Activated naive CD4-positive, alpha-beta T cell (primary cell): ENCODE measurements around the gene COMTD1.
A peak's percentile ranks its signal among the peaks of the same experiment; 100 is the strongest.
"Not testable (repeated sequence)": the region's sequence is repeated elsewhere in the genome, so short reads cannot be mapped to it uniquely, and the experiment has no call there.

Experiments
- DNase-seq, 4 experiments: peaks; one replicate each; lab custom pipeline; 2025; lab: John Stamatoyannopoulos, UW

COMTD1 gene

DNA sequence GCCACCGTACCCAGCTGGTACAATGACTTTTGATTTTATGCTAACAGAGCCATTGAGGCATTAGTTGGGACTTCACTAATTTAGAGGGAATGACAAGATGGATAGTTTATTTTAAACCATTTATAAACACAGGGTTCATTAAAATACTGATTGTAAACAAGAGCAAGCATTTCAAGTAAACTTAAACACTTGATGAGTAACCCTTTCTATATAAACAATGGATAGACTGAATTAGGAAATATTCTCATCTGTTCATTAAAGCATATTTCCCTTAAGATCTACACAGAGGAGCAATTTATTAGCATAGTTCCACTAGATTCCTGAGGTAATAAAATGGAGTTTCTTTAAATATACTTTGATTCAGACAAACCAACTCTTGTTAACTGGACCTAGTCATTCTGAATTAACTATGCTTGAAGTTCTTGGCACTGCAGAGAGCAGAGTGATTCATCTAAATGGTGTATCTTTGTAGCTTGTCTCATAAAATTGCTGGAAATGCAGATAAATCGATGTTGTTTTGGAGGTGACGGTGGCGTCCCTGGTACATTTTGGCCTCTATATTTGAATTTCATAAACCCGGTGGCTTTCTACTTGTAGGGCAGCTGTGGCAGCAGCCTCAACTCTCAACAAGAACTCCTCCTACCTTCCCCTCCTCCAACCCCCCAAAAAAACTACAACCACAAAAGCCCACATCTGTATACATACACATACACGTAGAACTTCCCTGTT is 40.6 kb downstream of the COMTD1 start:
- DNase-seq, result no peak

DNA sequence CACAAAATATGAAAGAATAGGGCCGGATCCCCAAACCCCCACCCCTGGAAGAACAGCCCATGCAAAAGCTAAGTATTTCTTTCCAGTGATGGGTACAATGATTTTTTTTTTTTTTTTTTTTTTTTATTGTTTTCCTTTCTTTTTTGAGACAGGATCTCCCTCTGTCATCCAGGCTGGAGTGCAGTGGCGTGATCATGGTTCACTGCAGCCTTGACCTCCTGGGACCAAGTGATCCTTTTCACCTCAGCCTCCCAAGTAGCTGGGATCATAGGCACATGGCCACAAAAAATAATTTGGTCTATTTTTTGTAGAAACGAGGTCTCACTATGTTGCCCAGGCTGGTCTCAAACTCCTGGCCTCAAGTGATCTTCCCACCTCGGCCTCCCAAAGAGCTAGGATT is 41.1 kb downstream of the COMTD1 start:
- not testable (repeated sequence) for DNase-seq

DNA sequence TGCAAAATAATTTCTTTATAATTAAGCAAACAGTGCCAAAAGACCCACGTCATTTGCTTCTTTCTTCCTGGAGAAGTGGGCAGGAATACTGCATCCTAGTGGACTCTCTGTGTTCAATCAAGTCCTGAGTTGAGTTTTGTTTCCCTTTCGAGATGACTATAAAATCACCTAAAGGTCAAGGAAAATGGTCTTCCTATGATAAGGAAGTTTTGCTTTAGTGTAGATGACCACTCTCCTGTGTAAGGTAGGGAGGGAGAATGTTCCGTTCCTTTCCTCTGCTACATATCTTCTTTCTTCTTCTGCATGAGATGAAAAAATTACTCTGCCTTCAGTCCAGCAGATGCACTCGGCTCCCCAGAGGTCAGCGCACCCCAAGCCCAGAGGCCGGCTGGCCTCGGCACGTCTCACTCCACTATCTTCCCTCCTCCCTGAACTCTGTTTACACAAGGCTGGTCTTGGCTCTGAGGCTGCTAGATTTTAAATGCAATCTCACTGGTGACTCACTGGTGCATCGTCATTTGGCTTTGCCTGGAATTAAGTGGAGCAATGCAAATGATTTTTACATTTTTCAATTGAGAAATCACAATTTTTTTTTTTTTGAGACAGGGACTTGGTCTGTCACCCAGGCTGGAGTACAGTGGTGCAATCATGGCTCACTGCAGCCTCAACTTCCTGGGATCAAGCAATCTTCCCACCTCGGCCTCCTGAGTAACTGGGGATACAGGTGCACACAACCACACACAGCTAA is 43.8 kb downstream of the COMTD1 start:
- DNase-seq, result no peak

- DNase-seq, result no peak
Observed at GRCh38 chr10:75189266-75190096, 46.3 kb downstream of the COMTD1 start.

DNA sequence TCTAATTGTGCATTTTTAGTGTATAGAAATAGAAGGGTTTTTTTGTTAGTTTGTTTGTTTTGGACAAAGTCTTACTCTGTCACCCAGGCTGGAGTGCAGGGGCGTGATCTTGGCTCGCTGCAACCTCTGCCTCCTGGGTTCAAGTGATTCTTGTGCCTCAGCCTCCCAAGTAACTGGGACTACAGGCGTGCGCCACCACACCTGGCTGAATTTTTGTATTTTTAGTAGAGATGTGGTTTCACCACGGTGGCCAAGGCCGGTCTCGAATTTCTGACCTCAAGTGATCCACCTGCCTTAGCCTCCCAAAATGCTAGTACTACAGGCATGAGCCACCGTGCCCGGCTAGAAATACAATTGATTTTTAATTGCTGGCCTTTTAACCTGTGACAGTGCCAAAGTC is 47.2 kb downstream of the COMTD1 start:
- DNase-seq, result not testable (repeated sequence)

DNA sequence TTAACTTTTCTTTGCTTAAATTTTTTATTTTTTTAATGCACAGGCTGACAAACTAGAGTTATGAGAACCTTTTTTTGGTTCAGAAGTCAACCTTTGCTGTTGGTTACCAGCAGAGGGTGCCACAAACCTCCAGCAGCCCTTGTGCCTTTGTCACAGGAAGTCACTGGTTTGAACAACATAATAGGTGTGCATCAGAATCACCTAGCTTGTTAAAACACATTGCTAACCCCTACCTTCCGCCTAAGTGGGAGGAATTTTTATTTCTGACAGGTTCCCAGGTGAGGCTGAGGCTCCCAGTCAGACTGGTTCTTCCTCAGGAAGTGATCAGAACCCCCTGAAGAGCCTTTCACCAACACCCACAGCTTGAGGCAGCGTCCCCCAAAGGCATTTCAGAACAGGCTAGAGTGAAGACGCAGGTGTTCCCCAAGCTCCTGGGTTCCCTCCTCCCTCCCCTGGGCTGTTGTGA is 47.8 kb downstream of the COMTD1 start:
- DNase-seq, result peak; percentile 9 to 50 (median 24)

- DNase-seq, result no peak
Observed at GRCh38 chr10:75186310-75186709, 49.4 kb downstream of the COMTD1 start.
